NB4 (cell line): ENCODE measurements around the gene ZFYVE16.

ENCODE experiments used
- DNase-seq: peaks from one replicate; pipeline ENCODE4 v3.0.0; 2010; ENCODE audit warnings: low read depth
- H3K4me3 ChIP-seq: one replicate; pipeline ENCODE4 v1.5.1; 2011; ENCODE audit warnings: mild to moderate bottlenecking, low read depth, low read length, moderate library complexity
- MYC ChIP-seq: IDR thresholded peaks from 2 replicates; pipeline ENCODE4 v1.6.1; 2011; ENCODE audit warnings: low read depth, low read length
- POLR2A ChIP-seq: IDR thresholded peaks from 2 replicates; pipeline ENCODE4 v1.6.1; 2011; ENCODE audit warnings: mild to moderate bottlenecking; ENCODE audit not compliant: insufficient read length; ENCODE audit errors: extremely low read depth
- TF ChIP-seq, protein P1 (sequence below): IDR thresholded peaks from 2 replicates; pipeline ENCODE4 v1.6.1; 2011; ENCODE audit warnings: low read depth, low read length
- TF ChIP-seq, protein P2 (sequence below): IDR thresholded peaks from one replicate; pipeline ENCODE4 v1.5.1; 2012; ENCODE audit warnings: low read depth, low read length

Gene ZFYVE16

DNA sequence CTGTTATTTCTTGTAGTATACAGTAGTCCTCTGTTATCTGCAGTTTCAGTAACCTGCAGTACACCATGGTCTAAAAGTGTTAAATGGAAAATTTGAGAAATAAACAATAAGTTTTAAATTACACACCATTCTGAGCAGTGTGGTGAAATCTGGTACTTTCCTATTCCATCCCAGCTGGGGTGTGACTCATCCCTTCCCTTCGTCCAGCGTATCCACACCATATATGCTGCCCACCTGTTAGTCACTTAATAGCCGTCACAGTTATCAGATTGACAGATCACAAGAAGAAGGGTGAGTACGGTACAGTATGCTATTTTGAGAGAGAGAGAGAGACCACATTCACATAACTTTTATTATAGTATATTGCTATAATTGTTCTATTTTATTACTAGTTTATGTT is 109.0 kb downstream of the ZFYVE16 start:
- no peak for TF ChIP-seq MYC
- TF ChIP-seq, protein P1, sequence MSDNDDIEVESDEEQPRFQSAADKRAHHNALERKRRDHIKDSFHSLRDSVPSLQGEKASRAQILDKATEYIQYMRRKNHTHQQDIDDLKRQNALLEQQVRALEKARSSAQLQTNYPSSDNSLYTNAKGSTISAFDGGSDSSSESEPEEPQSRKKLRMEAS: no peak
- TF ChIP-seq, protein P2, sequence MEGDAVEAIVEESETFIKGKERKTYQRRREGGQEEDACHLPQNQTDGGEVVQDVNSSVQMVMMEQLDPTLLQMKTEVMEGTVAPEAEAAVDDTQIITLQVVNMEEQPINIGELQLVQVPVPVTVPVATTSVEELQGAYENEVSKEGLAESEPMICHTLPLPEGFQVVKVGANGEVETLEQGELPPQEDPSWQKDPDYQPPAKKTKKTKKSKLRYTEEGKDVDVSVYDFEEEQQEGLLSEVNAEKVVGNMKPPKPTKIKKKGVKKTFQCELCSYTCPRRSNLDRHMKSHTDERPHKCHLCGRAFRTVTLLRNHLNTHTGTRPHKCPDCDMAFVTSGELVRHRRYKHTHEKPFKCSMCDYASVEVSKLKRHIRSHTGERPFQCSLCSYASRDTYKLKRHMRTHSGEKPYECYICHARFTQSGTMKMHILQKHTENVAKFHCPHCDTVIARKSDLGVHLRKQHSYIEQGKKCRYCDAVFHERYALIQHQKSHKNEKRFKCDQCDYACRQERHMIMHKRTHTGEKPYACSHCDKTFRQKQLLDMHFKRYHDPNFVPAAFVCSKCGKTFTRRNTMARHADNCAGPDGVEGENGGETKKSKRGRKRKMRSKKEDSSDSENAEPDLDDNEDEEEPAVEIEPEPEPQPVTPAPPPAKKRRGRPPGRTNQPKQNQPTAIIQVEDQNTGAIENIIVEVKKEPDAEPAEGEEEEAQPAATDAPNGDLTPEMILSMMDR: no peak
- no peak for TF ChIP-seq POLR2A
- no peak overlapping the region for H3K4me3 ChIP-seq
- DNase-seq: no peak
